Kidney glomerular epithelial cell (primary cell): ENCODE measurements around the gene APOBEC3B.
"Not testable (repeated sequence)": the region's sequence is repeated elsewhere in the genome, so short reads cannot be mapped to it uniquely, and the experiment has no call there.

Experiments
- DNase-seq: peaks from one replicate; lab custom pipeline; 2025; lab: John Stamatoyannopoulos, UW

APOBEC3B gene

GRCh38 chr22:38997518-38997917, 15.4 kb downstream of the APOBEC3B start:
- no peak for DNase-seq

- DNase-seq = peak; percentile 84
These were observed 21.1 kb downstream of the APOBEC3B start for GRCh38 chr22:39003165-39003638.

DNA sequence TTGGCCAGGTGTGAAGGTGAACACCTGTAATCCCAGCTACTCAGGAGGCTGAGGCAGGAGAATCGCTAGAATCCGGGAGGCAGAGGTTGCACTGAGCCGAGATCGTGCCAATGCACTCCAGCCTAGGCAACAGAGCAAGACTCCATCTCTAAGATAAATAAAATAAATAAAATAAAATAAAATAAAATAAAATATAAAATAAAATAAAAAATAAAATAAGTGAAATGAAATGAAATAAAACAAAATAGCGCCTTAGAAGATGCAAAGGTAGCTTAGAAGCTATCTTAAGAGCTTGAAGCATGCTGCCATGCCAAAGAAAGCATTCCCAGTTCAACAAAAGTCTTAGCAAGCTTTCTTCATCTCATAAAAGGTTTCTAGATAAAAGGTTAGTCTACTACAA, 25.0 kb downstream of the APOBEC3B start:
- DNase-seq = no peak

DNA sequence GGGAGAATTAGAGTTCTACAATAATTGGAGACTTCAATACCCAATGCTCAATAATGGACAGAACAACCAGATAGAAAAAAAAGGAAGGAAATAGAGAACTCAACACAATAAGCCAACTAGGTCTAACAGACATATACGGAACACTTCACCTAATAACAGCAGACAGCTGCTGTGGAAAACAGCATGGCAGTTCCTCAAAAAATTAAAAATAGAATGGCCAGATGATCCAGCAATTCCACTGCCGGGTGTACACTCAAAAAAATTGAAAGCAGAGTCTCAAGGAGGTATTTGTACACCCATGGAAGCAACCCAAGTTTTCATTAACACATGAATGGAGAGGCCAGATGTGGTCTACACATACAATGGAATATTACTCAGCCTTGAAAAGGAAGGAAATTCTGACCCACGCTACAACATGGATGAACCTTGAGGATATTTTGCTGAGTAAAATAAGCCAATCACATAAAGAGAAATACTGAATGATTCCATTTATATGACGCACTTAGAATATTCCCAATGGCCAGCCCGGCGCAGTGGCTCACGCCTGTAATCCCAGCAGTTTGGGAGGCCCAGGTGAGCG, 26.2 kb downstream of the APOBEC3B start:
- not testable (repeated sequence) for DNase-seq

GRCh38 chr22:39010946-39011345, 28.8 kb downstream of the APOBEC3B start:
- DNase-seq = no peak

GRCh38 chr22:39012533-39013511, 30.7 kb downstream of the APOBEC3B start:
- peak; percentile 46 for DNase-seq

DNA sequence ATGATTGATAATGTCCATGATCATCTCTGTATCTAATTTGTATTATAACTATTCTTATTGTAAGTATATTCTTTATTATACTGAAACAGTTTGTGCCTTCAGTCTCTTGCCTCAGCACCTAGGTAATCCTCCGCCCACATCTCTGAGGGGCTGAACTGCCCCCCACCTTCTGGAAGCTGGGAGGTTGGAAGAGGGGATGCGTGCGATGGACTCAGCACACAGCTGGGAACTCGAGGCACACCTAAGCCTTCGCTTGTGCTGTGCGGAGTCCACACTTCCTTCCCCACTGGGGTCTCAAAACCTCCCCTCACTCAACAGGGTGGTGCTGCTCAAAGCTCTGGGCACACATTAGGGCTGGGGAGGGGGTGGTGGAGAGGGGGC, 31.4 kb downstream of the APOBEC3B start:
- DNase-seq = not testable (repeated sequence)

DNA sequence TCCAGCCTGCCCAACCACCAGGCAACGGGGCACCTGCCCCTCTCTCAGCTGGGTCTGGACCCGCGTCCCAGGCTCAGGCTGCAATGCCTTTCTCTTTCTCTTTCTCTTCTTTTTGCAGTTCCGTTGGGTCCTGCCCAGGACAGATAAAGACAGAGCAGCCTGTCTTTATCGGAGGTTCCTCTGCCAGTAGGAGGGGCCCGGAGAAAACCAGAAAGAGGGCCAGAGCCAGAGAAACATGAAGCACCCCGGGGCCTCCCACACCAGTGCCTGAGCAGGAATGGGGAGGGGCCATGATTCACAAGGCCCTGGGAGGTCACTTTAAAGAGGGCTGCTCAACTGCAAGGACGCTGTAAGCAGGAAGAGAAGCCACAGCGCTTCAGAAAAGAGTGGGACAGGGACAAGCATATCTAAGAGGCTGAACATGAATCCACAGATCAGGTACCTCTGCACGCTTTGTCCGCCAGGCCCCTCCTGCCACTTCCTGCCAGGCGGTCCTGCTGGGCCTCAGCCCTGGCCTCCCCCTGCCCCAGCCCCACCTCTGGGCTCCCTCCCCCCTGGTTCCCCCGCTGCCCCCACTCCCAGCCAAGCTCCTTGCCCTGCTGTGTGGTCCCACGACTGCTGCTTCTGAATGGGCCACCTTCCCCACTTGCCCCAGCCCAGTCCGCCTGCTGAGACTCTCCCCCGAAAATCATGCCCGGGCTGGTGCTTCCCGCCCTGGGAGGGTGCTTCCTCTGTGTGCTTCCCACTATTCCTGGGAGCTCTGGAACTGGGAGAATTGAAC, 32.0 kb downstream of the APOBEC3B start, which contains the start of gene APOBEC3C:
APOBEC3C (plus strand) TSS at position 316 of the 781 bp plus-strand sequence; CDS start at position 422, 106 bp downstream.
- DNase-seq = peak; percentile 85

GRCh38 chr22:39014723-39015121, 32.6 kb downstream of the APOBEC3B start:
- not testable (repeated sequence) for DNase-seq

DNA sequence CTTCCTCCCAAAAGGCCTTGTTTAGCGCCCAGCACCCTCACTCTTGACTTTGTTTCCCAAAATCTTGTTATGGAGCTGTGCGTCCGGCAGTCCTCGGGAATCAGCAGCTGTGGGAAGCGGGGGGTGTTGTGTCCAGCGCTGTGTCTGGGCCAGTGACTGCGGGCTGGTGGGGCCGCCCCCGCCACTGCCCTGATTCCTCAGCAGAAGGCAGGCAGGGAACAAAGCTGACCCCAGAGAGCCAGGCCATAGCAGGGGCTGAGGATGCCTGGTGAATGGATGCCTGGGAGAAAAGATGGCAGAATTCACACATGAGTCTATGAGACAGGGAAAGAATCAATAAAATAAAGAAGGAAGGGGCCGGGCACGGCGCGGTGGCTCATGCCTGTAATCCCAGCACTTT, 34.4 kb downstream of the APOBEC3B start:
- no peak for DNase-seq

DNA sequence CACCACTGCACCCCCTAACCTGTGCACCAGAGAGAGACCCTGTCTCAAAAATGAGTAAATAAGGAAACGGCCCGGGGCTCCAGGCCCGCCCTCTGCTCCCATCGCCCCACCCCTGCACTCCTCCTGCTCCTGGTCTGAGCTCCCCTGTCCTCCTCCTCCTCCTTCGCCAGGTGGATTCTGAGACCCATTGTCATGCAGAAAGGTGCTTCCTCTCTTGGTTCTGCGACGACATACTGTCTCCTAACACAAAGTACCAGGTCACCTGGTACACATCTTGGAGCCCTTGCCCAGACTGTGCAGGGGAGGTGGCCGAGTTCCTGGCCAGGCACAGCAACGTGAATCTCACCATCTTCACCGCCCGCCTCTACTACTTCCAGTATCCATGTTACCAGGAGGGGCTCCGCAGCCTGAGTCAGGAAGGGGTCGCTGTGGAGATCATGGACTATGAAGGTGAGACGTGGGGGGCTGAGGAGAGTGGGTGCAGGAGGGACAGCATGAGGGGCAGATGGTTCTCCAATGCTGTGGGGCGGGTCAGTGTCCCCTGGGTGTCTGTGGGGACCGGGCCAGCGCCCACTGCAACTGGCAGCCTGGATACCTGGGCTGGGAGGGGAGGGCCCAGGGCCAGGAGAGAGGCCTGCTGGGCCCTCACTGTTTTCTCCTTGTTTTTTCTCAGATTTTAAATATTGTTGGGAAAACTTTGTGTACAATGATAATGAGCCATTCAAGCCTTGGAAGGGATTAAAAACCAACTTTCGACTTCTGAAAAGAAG, 35.6 kb downstream of the APOBEC3B start:
- DNase-seq = no peak

DNA sequence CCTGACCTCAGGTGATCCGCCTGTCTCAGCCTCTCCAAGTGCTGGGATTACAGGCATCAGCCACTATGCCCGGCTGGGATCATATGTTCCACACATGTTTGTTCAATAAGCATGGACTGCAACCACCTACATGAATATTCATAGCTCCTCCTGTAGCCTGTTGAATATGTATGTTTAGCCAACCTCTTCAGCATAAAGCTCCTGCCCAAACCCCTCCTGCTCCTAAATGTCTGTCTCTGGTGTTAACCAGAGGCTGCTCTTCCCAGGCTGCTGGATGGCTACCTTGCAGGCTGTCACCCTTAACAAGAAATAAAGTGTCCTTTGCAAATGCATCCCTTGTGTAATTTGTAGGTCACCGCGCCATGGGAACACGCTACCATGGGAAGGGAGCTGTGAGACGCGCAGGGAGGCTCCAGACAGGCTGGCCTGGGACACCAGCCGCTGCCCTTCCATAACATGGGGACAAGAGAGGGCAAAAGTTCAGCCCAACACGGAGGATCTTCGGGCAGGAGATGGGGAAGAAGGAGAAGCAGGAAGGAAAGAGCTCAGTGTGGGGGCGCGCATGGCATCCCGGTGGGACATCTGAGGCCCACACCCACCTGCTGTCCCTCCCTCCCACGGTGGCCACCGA, 38.0 kb downstream of the APOBEC3B start:
- not testable (repeated sequence) for DNase-seq

DNA sequence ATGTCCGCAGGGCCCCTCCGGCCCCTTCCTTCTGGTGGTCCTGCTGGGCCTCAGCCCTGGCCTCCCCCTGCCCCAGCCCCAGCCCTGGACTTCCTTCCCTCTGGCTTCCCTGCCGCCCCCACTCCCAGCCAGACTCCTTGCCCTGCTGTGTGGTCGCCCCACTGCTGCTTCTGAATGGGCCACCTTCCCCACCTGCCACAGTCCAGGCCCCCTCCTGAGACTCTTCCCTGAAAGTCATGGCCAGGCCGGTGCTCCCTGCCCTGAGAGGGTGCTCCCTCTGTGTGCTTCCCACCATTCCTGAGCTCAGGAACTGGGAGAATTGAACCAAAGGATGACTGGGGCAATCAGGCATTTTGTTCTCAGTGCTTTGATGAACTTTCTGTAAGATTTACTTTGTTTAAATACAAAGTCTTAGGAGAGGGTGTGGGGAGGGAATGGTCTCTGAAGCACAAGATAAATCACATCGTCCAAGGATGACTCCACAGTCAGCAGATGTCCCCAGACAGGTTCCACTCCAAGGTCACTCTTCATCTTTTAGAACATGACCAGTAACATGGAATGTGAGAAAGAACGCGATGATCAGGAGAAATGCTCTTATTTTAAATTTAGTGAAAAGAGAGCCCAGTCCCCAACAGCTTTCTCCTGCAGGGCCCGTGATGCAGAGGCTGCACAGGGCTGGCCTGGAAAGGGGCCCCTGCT, 39.6 kb downstream of the APOBEC3B start:
- DNase-seq = no peak

DNA sequence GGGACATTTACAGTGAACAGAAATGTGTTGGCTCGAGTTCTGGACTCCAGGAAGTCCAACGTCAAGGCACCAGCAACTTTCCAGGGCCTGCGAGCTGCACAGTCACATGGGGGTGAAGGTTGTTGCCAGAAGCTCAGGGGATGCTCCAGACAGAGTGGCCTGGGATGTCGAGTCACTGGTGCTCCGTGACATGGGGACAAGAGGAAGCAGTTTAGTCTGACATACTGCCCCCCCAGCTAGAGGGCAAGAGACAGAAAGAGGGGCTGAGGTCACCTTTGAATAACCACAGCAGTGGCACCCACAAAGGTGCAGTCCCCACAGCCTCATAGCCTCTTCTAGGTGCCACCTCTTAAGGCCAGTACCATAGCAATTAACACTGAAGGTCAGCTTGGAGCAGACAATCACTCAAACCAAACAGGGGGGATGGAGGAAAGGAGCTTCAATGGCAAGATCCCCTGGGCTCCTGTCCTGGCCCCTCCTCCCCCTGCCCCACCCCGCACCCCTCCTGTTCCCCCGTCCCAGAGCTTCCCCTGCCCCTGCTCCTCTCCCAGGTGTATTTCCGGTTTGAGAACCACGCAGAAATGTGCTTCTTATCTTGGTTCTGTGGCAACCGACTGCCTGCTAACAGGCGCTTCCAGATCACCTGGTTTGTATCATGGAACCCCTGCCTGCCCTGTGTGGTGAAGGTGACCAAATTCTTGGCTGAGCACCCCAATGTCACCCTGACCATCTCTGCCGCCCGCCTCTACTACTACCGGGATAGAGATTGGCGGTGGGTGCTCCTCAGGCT, 42.6 kb downstream of the APOBEC3B start:
- no peak for DNase-seq

DNA sequence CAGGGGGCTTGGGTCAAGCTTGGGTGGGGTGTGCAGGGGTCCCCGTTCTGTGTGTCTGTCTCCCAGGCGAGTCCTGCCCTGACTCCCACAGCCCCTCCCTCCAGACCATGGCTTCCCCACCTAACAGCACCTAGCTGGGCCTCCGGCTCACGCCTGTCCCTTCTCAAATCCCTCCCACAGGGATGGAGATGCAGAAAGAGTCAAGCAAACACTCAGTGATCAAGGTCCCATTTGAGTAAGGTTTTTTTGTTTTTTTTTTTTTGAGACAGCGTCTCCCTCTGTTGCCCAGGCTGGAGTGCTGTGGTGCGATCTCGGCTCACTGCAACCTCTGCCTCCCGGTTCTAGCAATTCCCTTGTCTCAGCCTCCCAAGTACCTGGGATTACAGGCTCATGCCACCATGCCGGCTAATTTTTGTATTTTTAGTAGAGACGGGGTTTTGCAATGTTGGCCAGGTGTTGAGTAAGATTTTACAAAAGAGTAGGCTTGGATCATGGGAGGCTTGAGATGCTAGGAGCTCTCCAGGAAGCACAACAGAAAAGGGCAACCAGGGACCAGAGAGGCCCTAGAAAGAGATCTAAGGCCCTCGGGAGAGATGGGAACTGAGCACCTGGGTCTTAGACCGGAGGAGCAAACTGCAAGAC, 44.5 kb downstream of the APOBEC3B start:
- no peak for DNase-seq

DNA sequence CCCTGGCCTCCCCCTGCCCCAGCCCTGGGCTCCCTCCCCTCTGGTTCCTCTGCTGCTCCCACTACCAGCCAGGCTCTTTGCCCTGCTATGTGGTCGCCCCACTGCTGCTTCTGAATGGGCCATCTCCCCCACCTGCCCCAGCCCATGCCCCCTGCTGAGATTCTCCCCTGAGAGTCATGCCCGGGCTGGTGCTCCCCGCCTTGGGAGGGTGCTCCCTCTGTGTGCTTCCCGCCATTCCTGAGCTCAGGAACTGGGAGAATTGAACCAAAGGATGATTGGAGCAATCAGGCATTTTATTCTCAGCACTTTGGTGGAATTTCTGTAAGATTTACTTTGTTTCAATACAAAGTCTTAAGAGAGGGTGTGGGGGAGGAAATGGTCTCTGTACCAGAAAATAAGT, 45.6 kb downstream of the APOBEC3B start:
- DNase-seq = no peak

GRCh38 chr22:39028281-39028680, 46.1 kb downstream of the APOBEC3B start:
- DNase-seq = no peak

DNA sequence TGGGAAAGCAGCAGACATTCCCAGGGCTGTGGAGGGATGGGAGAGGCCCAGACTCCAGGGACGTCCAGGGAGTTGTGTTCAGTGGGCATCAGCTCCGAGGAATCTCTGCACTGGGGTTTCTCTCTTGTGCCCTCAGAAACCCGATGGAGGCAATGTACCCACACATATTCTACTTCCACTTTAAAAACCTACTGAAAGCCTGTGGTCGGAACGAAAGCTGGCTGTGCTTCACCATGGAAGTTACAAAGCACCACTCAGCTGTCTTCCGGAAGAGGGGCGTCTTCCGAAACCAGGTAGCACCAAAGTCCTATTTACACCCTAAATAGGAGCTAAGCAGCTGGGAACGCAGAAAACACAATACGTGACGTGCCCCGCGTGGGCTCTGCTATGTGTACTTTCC, 47.1 kb downstream of the APOBEC3B start:
- no peak for DNase-seq

- no peak for DNase-seq
These were observed 48.6 kb downstream of the APOBEC3B start for GRCh38 chr22:39030705-39031104.
